DLD1 (cell line): ENCODE data around the gene SULT1C2.

ENCODE experiments used
- in situ Hi-C: cut with HindIII; loops from 2 replicates; pipeline ENCODE4 v1.10.0; 2017; ENCODE audit warnings: low sequenced_read_pairs

SULT1C2 gene

DNA sequence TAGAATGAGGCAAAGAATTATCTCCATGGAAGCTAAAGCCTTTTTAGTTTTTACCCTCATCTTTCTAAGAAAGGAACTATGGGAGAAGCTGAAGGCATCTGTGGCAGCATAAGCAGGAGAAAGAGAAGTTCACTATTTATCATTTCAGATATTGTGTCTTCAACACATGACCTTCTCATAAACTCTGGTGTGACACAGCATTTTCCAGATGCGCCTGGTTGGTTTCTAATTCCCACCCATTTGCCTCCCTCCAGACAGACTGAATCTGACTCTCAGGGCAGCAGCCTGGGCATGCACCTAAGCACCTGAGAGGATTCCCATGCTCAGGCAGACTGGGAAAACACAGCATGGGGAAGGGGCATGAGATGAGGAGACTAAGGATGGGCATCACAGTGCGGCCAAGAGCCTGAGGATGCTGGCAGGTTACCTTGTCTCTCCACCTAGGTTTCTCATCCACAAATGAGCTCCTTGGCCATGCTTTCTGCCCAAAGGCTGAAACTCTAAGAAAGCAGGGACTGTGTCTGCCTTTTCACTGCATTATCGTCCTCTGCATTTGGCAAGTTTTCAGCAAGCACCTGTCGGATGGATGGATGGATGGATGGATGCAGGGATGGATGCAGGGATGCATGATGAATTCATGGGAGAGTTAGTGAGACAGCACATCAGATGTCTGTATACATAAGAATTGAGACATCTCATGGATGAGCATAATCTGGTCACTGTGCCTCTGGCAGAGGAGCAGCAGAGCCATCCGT lies 60.3 kb downstream of the SULT1C2 start:
- in situ Hi-C loops = no loop called here

DNA sequence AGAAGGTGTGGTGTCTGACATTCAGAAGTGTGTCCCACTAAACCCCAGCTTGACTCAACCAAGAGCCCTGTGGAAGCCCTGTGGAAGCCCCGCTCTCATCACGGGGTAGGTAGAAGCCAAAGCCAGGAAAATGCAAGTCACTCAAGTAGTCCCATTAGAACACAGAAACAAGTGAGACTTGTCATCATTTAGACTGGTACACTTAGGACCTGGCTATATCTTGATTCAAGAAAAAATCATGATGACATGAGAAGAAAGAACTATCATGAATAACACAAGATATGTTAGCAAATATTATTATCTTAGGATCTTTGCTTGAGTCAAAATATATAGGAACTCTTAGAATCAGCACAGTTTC lies 60.9 kb downstream of the SULT1C2 start:
- in situ Hi-C loops = no loop called here

DNA sequence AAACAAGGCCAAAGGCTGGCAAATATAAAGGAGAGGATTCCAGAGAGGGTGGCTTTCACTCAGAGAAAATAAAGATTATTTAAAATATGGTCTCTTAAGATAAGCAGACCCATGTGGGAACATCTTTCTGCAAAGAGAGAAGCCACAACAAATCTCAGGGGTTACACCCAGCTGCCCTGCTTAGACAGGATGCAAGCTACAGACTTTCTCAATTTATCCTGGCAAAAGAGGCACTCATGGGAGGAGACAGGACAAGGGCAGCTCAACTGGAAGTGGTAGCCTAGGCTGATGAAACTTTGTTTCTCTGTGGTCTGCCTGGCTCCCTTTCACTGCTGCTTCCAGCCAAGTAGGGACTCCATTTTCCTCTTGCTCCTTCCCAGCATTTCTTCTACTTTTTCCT lies 63.2 kb downstream of the SULT1C2 start:
- in situ Hi-C loops = loop anchor here (10.0 kb wide), 1 partner anchor 103 kb away; no protein-coding TSS in a partner anchor

- in situ Hi-C loops = loop anchor here (10.0 kb wide), 1 partner anchor 101 kb away; no protein-coding TSS in a partner anchor
Measured at GRCh38 chr2:108354136-108354535, 65.4 kb downstream of the SULT1C2 start.

DNA sequence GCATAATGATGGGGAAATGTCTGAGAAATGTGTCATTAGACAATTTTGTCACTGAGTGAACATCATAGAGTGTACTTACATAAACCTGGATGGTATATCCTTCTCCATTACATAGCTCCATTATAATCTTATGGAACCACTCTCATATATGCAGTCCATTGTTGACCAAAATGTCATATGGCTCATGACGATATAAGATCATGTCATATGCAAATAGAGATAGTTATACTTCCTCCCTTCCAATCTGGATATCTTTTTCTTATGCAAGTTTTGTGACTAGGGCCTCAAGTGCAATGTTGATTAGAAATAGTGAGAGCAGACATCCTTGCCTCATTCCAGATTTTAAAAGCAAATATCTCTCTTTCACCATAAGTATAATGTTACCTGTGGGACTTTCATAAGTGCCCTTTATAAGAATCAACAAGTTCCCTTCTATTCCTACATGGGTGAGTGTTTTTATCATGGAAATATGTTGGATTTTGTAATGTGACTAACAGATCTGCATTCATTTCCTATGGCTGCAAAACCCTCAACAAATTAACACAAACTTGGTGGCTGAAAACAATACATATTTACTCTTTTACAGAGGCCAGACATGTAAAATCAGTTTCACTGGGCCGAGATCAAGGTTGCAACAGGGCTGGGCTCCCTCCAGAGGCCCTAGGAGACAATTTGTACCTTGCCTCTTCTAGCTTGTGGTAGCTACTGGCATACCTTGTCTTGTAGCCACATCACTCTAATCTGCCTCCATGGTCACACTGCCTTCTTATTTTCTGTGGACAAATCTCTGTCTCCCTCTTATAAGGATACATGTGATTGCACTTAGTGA lies 67.4 kb downstream of the SULT1C2 start:
- in situ Hi-C loops = loop anchor here (10.0 kb wide), 1 partner anchor 99 kb away; no protein-coding TSS in a partner anchor

- in situ Hi-C loops = loop anchor here (10.0 kb wide), 1 partner anchor 95 kb away; no protein-coding TSS in a partner anchor
Measured at GRCh38 chr2:108359336-108359735, 70.6 kb downstream of the SULT1C2 start.
